CD4-positive, alpha-beta T cell (primary cell): ENCODE data around the gene LCMT2. TPM values are rescaled to one million over a fixed set of nuclear protein-coding genes. Genes with fewer than 3 reads are reported as not detected.

Experiments used
- ATAC-seq: fragments of 200-7000 bp; cut with Tn5 transposase; one replicate; pipeline ENCODE4 v1.10.0; 2022; ENCODE audit warnings: mild to moderate bottlenecking; ENCODE audit not compliant: poor library complexity
- CTCF ChIA-PET: fragments of 350-600 bp; sonication (Branson Sonifier 250); formaldehyde crosslinking; loops from one replicate; lab custom pipeline; 2021; ENCODE audit warnings: antibody characterized with exemption, inconsistent platforms; lab: Charles Lee
- POLR2A ChIA-PET: fragments of 350-600 bp; sonication (Branson Sonifier 250); formaldehyde crosslinking; loops from one replicate; lab custom pipeline; 2021; ENCODE audit warnings: antibody characterized with exemption, inconsistent platforms; lab: Charles Lee
- DNase-seq, 14 experiments: peaks; one replicate each; pipeline ENCODE4 v3.0.0-alpha.2; 2013 to 2020; ENCODE audit warnings: mixed read lengths in 2 of 14
- H3K27ac ChIP-seq, 2 donors: one replicate each; pipeline versions ENCODE4 v1.5.1 to v1.7.0; 2013; ENCODE audit warnings: low read length in 2 of 2, low read depth in 1 of 2, mild to moderate bottlenecking in 1 of 2
- H3K27me3 ChIP-seq, 2 experiments: 1 replicate in 1 of 2; 2 replicates in 1 of 2; pipeline versions ENCODE4 v1.6.1 to v1.7.0; 2013; ENCODE audit warnings: low read length in 2 of 2, control low read depth in 1 of 2, mild to moderate bottlenecking in 1 of 2, moderate library complexity in 1 of 2; ENCODE audit not compliant: insufficient read depth in 2 of 2, control insufficient read depth in 1 of 2
- H3K36me3 ChIP-seq: one replicate; pipeline ENCODE4 v1.6.1; 2013; ENCODE audit warnings: low read length, control low read depth; ENCODE audit not compliant: insufficient read depth
- H3K4me1 ChIP-seq: one replicate; pipeline ENCODE4 v1.6.1; 2013; ENCODE audit warnings: low read length, control low read depth; ENCODE audit not compliant: insufficient read depth
- H3K4me3 ChIP-seq: one replicate; pipeline ENCODE4 v1.5.1; 2013; ENCODE audit warnings: mild to moderate bottlenecking, low read length, moderate library complexity
- H3K9me3 ChIP-seq, 2 experiments: 1 replicate in 1 of 2; 2 replicates in 1 of 2; pipeline versions ENCODE4 v1.6.1 to v1.7.0; 2013; ENCODE audit warnings: low read length in 2 of 2, mild to moderate bottlenecking in 2 of 2, control low read depth in 1 of 2, moderate library complexity in 1 of 2; ENCODE audit not compliant: control insufficient read depth in 1 of 2, insufficient read depth in 1 of 2
- H3K27ac Mint-ChIP-seq: one replicate; pipeline ENCODE4 v1.8.0; 2020; ENCODE audit warnings: mixed read lengths
- H3K27me3 Mint-ChIP-seq: one replicate; pipeline ENCODE4 v1.8.0; 2021; ENCODE audit warnings: mixed read lengths
- H3K36me3 Mint-ChIP-seq: one replicate; pipeline ENCODE4 v1.8.0; 2021; ENCODE audit warnings: low read depth, mixed read lengths
- H3K4me1 Mint-ChIP-seq: one replicate; pipeline ENCODE4 v1.8.0; 2021; ENCODE audit warnings: low read depth, mixed read lengths
- H3K4me3 Mint-ChIP-seq: one replicate; pipeline ENCODE4 v1.8.0; 2020; ENCODE audit warnings: mild to moderate bottlenecking, mixed read lengths
- H3K9me3 Mint-ChIP-seq: one replicate; pipeline ENCODE4 v1.8.0; 2020; ENCODE audit warnings: mixed read lengths
- CTCF ChIP-seq: fragments of 200-600 bp; IDR thresholded peaks from one replicate; pipeline ENCODE4 v1.8.0; 2022; ENCODE audit warnings: antibody characterized with exemption, mild to moderate bottlenecking
- intact Hi-C, 2 experiments: fragments of 100-400 bp; cut with DNase I in 1 of 2; cut with micrococcal nuclease in 1 of 2; formaldehyde crosslinking; loops; one replicate each; pipeline versions ENCODE4 v1.15.1 to v1.9.0; 2023 to 2025; cut with DNase I, micrococcal nuclease
- total RNA-seq, 174 experiments: library from RNA in 2 of 174; stranded (reverse) in 2 of 174; gene quantifications; one replicate each; pipeline ENCODE4 v1.2.3 and lab custom pipeline; 2021 to 2026

LCMT2 gene
- total RNA-seq, 2 experiments from 2014 or later: 5.8 to 5.9 TPM

- TF ChIP-seq CTCF: no peak
- POLR2A ChIA-PET: no interaction called here
- H3K36me3 Mint-ChIP-seq: no peaks in the 10 kb centered on the region
- Histone ChIP-seq H3K36me3 (no peaks in the 10 kb centered on the region), H3K9me3 (peaks cover 0 to 4% of the 10 kb centered on the region in 2 experiments), H3K27me3 (peaks cover 0 to 2% of the 10 kb centered on the region in 2 experiments), H3K4me3 (no peak overlapping the region), H3K4me1 (peaks cover 9% of the 10 kb centered on the region), H3K27ac (no peak overlapping the region)
- H3K27me3 Mint-ChIP-seq: peaks cover 8% of the 10 kb centered on the region
- no peak overlapping the region for H3K4me3 Mint-ChIP-seq
- intact Hi-C loops: no loop called here
- no peaks in the 10 kb centered on the region for H3K9me3 Mint-ChIP-seq
- no peak for ATAC-seq
- H3K4me1 Mint-ChIP-seq: peaks cover 5% of the 10 kb centered on the region
- CTCF ChIA-PET: no interaction called here
- H3K27ac Mint-ChIP-seq: no peak overlapping the region
- DNase-seq: no peak
Observed at GRCh38 chr15:43274136-43274535, 56.2 kb downstream of the LCMT2 start.

Other genes starting within 250 kb of the LCMT2 start
- 10 to 100 TPM; 42.6 to 45.9 TPM for gene UBR1, start 224.5 kb downstream of the LCMT2 start, total RNA-seq
- gene TMEM62, start 197.0 kb downstream of the LCMT2 start, total RNA-seq: 10 to 100 TPM; 17.5 to 22.5 TPM
- 100 to 1,000 TPM in 1 of 2 experiments, 10 to 100 TPM in 1; 92.3 to 103 TPM for gene CCNDBP1, start 145.2 kb downstream of the LCMT2 start, total RNA-seq
- not detected for gene EPB42, start 109.6 kb downstream of the LCMT2 start, total RNA-seq
- gene TGM5, start 63.6 kb downstream of the LCMT2 start, total RNA-seq: not detected
- not detected for gene TGM7, start 28.3 kb downstream of the LCMT2 start, total RNA-seq
- gene ZSCAN29, start 40.5 kb upstream of the LCMT2 start, total RNA-seq: 1 to 10 TPM; 7.1 to 7.4 TPM
- gene TUBGCP4, start 40.5 kb upstream of the LCMT2 start, total RNA-seq: 1 to 10 TPM; 4.1 to 5.9 TPM
- gene TP53BP1, start 162.6 kb upstream of the LCMT2 start, total RNA-seq: 10 to 100 TPM; 43.0 to 44.6 TPM
- gene MAP1A, start 187.0 kb upstream of the LCMT2 start, total RNA-seq: 1 to 10 TPM; 1.2 to 1.5 TPM